Measurements from ENCODE around the gene ROBO4. TPM values are rescaled to one million over a fixed set of nuclear protein-coding genes. Genes with fewer than 3 reads are reported as not detected.

Gene ROBO4
- total and polyA plus RNA-seq, 9 of the 15 experiments (the other 6 are each of a cell fraction or from before 2014, with no cell fraction given), result not detected

GRCh38 chr11:124902616-124903015, 5.0 kb upstream of the ROBO4 start (continued):
- TF ChIP-seq ZBTB11 (CRISPR knock-in tag; IDR thresholded peaks at IDR 0.05) (no peak), ZNF224 (CRISPR knock-in tag; IDR thresholded peaks at IDR 0.05) (no peak), RBM14 (IDR thresholded peaks at IDR 0.05; ENCODE audit: borderline replicate concordance, insufficient read depth, low read depth, low read length) (no peak), ZNF165 (CRISPR knock-in tag; IDR thresholded peaks at IDR 0.05; ENCODE audit: borderline replicate concordance) (no peak), ZFP1 (CRISPR knock-in tag; IDR thresholded peaks at IDR 0.05) (no peak), IRF9 (tag; IDR thresholded peaks at IDR 0.05) (no peak), HOMEZ (CRISPR knock-in tag; IDR thresholded peaks at IDR 0.05) (no peak), ZBTB7A (IDR thresholded peaks at IDR 0.05; ENCODE audit: borderline replicate concordance, control insufficient read depth, low read depth, low read length) (no peak), STAT6 (CRISPR knock-in tag; IDR thresholded peaks at IDR 0.05) (no peak), POLR2A (conservative IDR thresholded peaks at IDR 0.05) (no peak), PHF8 (IDR thresholded peaks at IDR 0.05; ENCODE audit: borderline replicate concordance, low read length) (no peak)

All from K562 (cell line).